CD4-positive, CD25-positive, alpha-beta regulatory T cell (primary cell): Measurements from ENCODE around the gene DLX6. TPM values are rescaled to one million over a fixed set of nuclear protein-coding genes. Genes with fewer than 3 reads are reported as not detected.

Experiments
- ATAC-seq, 2 donors: fragments of 150-1000 bp; cut with Tn5 transposase; one replicate each; pipeline ENCODE4 v1.10.0; 2021; ENCODE audit warnings: low read depth in 2 of 2, moderate number of reproducible peaks in 2 of 2, moderate library complexity in 1 of 2
- DNase-seq, 3 donors: peaks; one replicate each; pipeline versions ENCODE4 v3.0.0 to v3.0.0-alpha.2; 2012 to 2022; ENCODE audit warnings: mixed read lengths in 1 of 3
- H3K27ac ChIP-seq: one replicate; pipeline ENCODE4 v1.7.0; 2013; ENCODE audit warnings: mild to moderate bottlenecking, low read length; ENCODE audit not compliant: insufficient read depth, poor library complexity, severe bottlenecking
- H3K27me3 ChIP-seq: one replicate; pipeline ENCODE4 v1.7.0; 2013; ENCODE audit warnings: low read length; ENCODE audit not compliant: control insufficient read depth, insufficient read depth
- H3K36me3 ChIP-seq: one replicate; pipeline ENCODE4 v1.7.0; 2013; ENCODE audit warnings: mild to moderate bottlenecking, low read length, moderate library complexity; ENCODE audit not compliant: control insufficient read depth, insufficient read depth
- H3K4me1 ChIP-seq: 2 replicates; pipeline ENCODE4 v1.7.0; 2013; ENCODE audit warnings: mild to moderate bottlenecking, low read length; ENCODE audit not compliant: insufficient read depth, control insufficient read depth, poor library complexity, severe bottlenecking
- H3K4me3 ChIP-seq: one replicate; pipeline ENCODE4 v1.7.0; 2013; ENCODE audit warnings: low read depth, mild to moderate bottlenecking, low read length, moderate library complexity
- H3K9me3 ChIP-seq, 2 experiments: 1 replicate in 1 of 2; 2 replicates in 1 of 2; pipeline ENCODE4 v1.7.0; 2013; ENCODE audit warnings: low read length in 2 of 2, mild to moderate bottlenecking in 1 of 2, moderate library complexity in 1 of 2; ENCODE audit not compliant: control insufficient read depth in 2 of 2
- H3K27ac Mint-ChIP-seq, 3 donors: one replicate each; pipeline ENCODE4 v1.8.0; 2020 to 2022; ENCODE audit warnings: mild to moderate bottlenecking in 3 of 3, mixed read lengths in 3 of 3, moderate library complexity in 2 of 3
- H3K27me3 Mint-ChIP-seq: one replicate; pipeline ENCODE4 v1.8.0; 2022; ENCODE audit warnings: mild to moderate bottlenecking, mixed read lengths
- H3K36me3 Mint-ChIP-seq: one replicate; pipeline ENCODE4 v1.8.0; 2020; ENCODE audit warnings: mixed read lengths
- H3K4me1 Mint-ChIP-seq, 4 donors: one replicate each; pipeline ENCODE4 v1.8.0; 2020 to 2022; ENCODE audit warnings: mixed read lengths in 4 of 4, mild to moderate bottlenecking in 1 of 4
- H3K4me3 Mint-ChIP-seq, 4 donors: one replicate each; pipeline ENCODE4 v1.8.0; 2020 to 2022; ENCODE audit warnings: mild to moderate bottlenecking in 4 of 4, mixed read lengths in 4 of 4, moderate library complexity in 3 of 4
- H3K9me3 Mint-ChIP-seq, 7 donors: one replicate each; pipeline ENCODE4 v1.8.0; 2020 to 2022; ENCODE audit warnings: mixed read lengths in 7 of 7, mild to moderate bottlenecking in 3 of 7, moderate library complexity in 2 of 7
- polyA plus RNA-seq, 4 donors: library from polyadenylated mRNA; unstranded; fragments of 300-500 nt; fragmentation: Illumina TruSeq; gene quantifications; one replicate each; pipeline ENCODE4 v1.2.3, GENCODE V29; 2021
- total RNA-seq: library from RNA; stranded (reverse); gene quantifications from one replicate; pipeline ENCODE4 v1.2.3, GENCODE V29; 2022

Gene DLX6
- total and polyA plus RNA-seq, 5 donors from 2014 or later, result not detected

GRCh38 chr7:97008275-97008917, 3.0 kb downstream of the DLX6 start:
- peaks cover 59% of the 10 kb centered on the region for H3K27me3 ChIP-seq
- peaks cover 0 to 26% (median 6%) of the 10 kb centered on the region in 4 donors for H3K4me1 Mint-ChIP-seq

GRCh38 chr7:97009753-97010732, 4.7 kb downstream of the DLX6 start:
- H3K9me3 Mint-ChIP-seq, result peaks cover 0 to 7% (median 2%) of the 10 kb centered on the region in 7 donors
- Histone ChIP-seq H3K9me3 (peaks cover 1 to 8% of the 10 kb centered on the region in 2 experiments), H3K36me3 (no peaks in the 10 kb centered on the region), H3K4me1 (peaks cover 19% of the 10 kb centered on the region), H3K27me3 (peaks cover 69% of the 10 kb centered on the region), H3K27ac (no peak overlapping the region), H3K4me3 (no peak overlapping the region)
- no peak for ATAC-seq
- DNase-seq, result no peak
- peaks cover 95% of the 10 kb centered on the region for H3K27me3 Mint-ChIP-seq
- no peaks in the 10 kb centered on the region for H3K36me3 Mint-ChIP-seq
- peak overlapping the region in 1 of 4 donors; percentile 15 for H3K4me3 Mint-ChIP-seq
- H3K4me1 Mint-ChIP-seq, result peaks cover 0 to 16% (median 2%) of the 10 kb centered on the region in 4 donors
- no peak overlapping the region for H3K27ac Mint-ChIP-seq

More at GRCh38 chr7:97008275-97008917, 3.0 kb downstream of the DLX6 start:
- Mint-ChIP-seq H3K27me3 (peaks cover 95% of the 10 kb centered on the region), H3K36me3 (no peaks in the 10 kb centered on the region), H3K9me3 (peaks cover 0 to 6% (median 1%) of the 10 kb centered on the region in 7 donors), H3K27ac (no peak overlapping the region), H3K4me3 (peak overlapping the region in 1 of 4 donors; percentile 19)
- H3K36me3 ChIP-seq, result no peaks in the 10 kb centered on the region
- DNase-seq (no peak), ATAC-seq (no peak)
- H3K4me3 ChIP-seq, result no peak overlapping the region
- H3K9me3 ChIP-seq, result peaks cover 0 to 8% of the 10 kb centered on the region in 2 experiments
- peaks cover 26% of the 10 kb centered on the region for H3K4me1 ChIP-seq
- no peak overlapping the region for H3K27ac ChIP-seq

GRCh38 chr7:97011104-97011503, 5.8 kb downstream of the DLX6 start:
- H3K9me3 ChIP-seq, result peaks cover 4 to 8% of the 10 kb centered on the region in 2 experiments
- peaks cover 0 to 15% (median 1%) of the 10 kb centered on the region in 4 donors for H3K4me1 Mint-ChIP-seq
- peaks cover 96% of the 10 kb centered on the region for H3K27me3 Mint-ChIP-seq
- H3K27ac Mint-ChIP-seq, result no peak overlapping the region
- no peaks in the 10 kb centered on the region for H3K36me3 ChIP-seq
- H3K4me3 ChIP-seq, result no peak overlapping the region
- ATAC-seq (no peak), DNase-seq (no peak)
- no peak overlapping the region for H3K4me3 Mint-ChIP-seq
- no peak overlapping the region for H3K27ac ChIP-seq
- no peaks in the 10 kb centered on the region for H3K36me3 Mint-ChIP-seq
- H3K27me3 ChIP-seq, result peaks cover 79% of the 10 kb centered on the region
- H3K9me3 Mint-ChIP-seq, result peaks cover 0 to 12% (median 2%) of the 10 kb centered on the region in 7 donors
- peaks cover 9% of the 10 kb centered on the region for H3K4me1 ChIP-seq

- peaks cover 5% of the 10 kb centered on the region for H3K4me1 ChIP-seq
- H3K36me3 ChIP-seq, result no peaks in the 10 kb centered on the region
- Mint-ChIP-seq H3K27me3 (peaks cover 100% of the 10 kb centered on the region), H3K4me3 (no peak overlapping the region), H3K27ac (no peak overlapping the region), H3K9me3 (peaks cover 0 to 15% (median 2%) of the 10 kb centered on the region in 7 donors), H3K4me1 (peaks cover 0 to 14% (median 1%) of the 10 kb centered on the region in 4 donors), H3K36me3 (no peaks in the 10 kb centered on the region)
- H3K9me3 ChIP-seq, result peaks cover 4 to 8% of the 10 kb centered on the region in 2 experiments
- no peak overlapping the region for H3K4me3 ChIP-seq
- no peak for ATAC-seq
- no peak overlapping the region for H3K27ac ChIP-seq
- no peak for DNase-seq
- peaks cover 81% of the 10 kb centered on the region for H3K27me3 ChIP-seq
Measured at GRCh38 chr7:97011536-97012364, 6.4 kb downstream of the DLX6 start.

DNA sequence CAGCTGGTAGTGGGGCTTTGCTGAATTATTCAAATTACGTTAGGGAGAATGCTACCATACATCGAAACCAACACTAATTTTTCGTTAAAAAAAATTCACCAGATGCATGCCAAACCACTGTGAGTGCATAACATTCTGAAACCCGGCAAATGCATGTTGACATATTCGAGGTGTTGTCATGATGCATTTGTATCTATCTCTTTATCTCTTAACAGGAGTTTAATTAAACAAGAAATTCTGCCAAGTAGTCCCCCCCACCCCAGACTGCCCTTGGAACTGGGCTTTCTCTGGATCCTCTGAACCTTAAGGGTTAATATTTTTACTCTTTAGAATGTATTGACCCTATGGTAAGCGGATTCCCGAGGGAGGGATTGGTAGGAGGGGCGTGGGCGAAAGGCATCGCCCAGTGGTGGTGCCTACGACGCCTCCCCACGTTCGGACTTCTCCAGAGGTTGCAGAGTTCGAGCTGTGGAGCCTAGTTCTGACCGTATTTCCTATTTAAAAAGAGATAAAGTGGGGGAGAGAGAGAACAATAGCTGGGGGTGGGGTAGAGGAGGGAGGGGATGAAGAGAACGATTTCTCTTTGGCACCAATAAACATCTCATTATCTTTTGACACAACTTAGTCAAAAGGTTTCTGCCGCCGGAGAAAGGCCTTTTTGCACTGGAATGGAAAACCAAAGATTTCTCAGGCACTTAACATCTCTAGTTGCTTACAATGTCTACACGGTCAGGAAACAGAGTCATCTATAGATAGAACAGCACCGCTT, 7.2 kb downstream of the DLX6 start:
- Mint-ChIP-seq H3K36me3 (peaks cover 2% of the 10 kb centered on the region), H3K27me3 (peaks cover 100% of the 10 kb centered on the region), H3K27ac (no peak overlapping the region), H3K9me3 (peaks cover 0 to 16% (median 2%) of the 10 kb centered on the region in 7 donors), H3K4me3 (no peak overlapping the region), H3K4me1 (peaks cover 0 to 10% (median 3%) of the 10 kb centered on the region in 4 donors)
- Histone ChIP-seq H3K9me3 (peaks cover 4 to 8% of the 10 kb centered on the region in 2 experiments), H3K27me3 (peaks cover 81% of the 10 kb centered on the region), H3K27ac (no peak overlapping the region), H3K4me1 (no peaks in the 10 kb centered on the region), H3K36me3 (no peaks in the 10 kb centered on the region), H3K4me3 (no peak overlapping the region)
- ATAC-seq (no peak), DNase-seq (no peak)

- Mint-ChIP-seq H3K27me3 (peaks cover 100% of the 10 kb centered on the region), H3K9me3 (peaks cover 0 to 16% (median 2%) of the 10 kb centered on the region in 7 donors), H3K4me3 (no peak overlapping the region), H3K36me3 (peaks cover 3% of the 10 kb centered on the region), H3K27ac (no peak overlapping the region), H3K4me1 (peaks cover 0 to 8% (median 4%) of the 10 kb centered on the region in 4 donors)
- peaks cover 4 to 8% of the 10 kb centered on the region in 2 experiments for H3K9me3 ChIP-seq
- no peaks in the 10 kb centered on the region for H3K4me1 ChIP-seq
- H3K4me3 ChIP-seq, result no peak overlapping the region
- no peaks in the 10 kb centered on the region for H3K36me3 ChIP-seq
- DNase-seq (no peak), ATAC-seq (no peak)
- H3K27ac ChIP-seq, result no peak overlapping the region
- H3K27me3 ChIP-seq, result peaks cover 76% of the 10 kb centered on the region
Measured at GRCh38 chr7:97013134-97013844, 7.9 kb downstream of the DLX6 start.
